Trophoblast cell (in vitro differentiated cells and primary cell): ENCODE data around the gene MST1.

Source experiments
- DNase-seq, 2 donors: peaks; one replicate each; pipeline ENCODE4 v3.0.0-alpha.2; 2016
- H2AFZ ChIP-seq: 2 replicates; pipeline ENCODE4 v1.6.1; 2013; ENCODE audit warnings: low read length, moderate library complexity, mild to moderate bottlenecking; ENCODE audit not compliant: insufficient read depth, poor library complexity
- H2AK5ac ChIP-seq: 2 replicates; pipeline ENCODE4 v1.6.1; 2013; ENCODE audit warnings: mild to moderate bottlenecking, low read length
- H2BK120ac ChIP-seq: 2 replicates; pipeline ENCODE4 v1.6.1; 2013; ENCODE audit warnings: low read length, mild to moderate bottlenecking, moderate library complexity; ENCODE audit not compliant: insufficient read depth, poor library complexity
- H2BK12ac ChIP-seq: 2 replicates; pipeline ENCODE4 v1.6.1; 2013; ENCODE audit warnings: mild to moderate bottlenecking, low read length, moderate library complexity
- H2BK5ac ChIP-seq: 2 replicates; pipeline ENCODE4 v1.6.1; 2013; ENCODE audit warnings: low read length, low read depth, moderate library complexity, mild to moderate bottlenecking; ENCODE audit not compliant: poor library complexity
- H3K14ac ChIP-seq: 2 replicates; pipeline ENCODE4 v1.6.1; 2013; ENCODE audit warnings: mild to moderate bottlenecking, low read length
- H3K18ac ChIP-seq: 2 replicates; pipeline ENCODE4 v1.6.1; 2013; ENCODE audit warnings: mild to moderate bottlenecking, low read length
- H3K23ac ChIP-seq: 2 replicates; pipeline ENCODE4 v1.6.1; 2013; ENCODE audit warnings: low read length
- H3K27ac ChIP-seq: 2 replicates; pipeline ENCODE4 v1.5.1; 2013; ENCODE audit warnings: low read depth, mild to moderate bottlenecking, inconsistent platforms, low read length, moderate library complexity
- H3K27me3 ChIP-seq: 2 replicates; pipeline ENCODE4 v1.6.1; 2013; ENCODE audit warnings: inconsistent platforms, mild to moderate bottlenecking, low read length, moderate library complexity; ENCODE audit not compliant: insufficient read depth
- H3K36me3 ChIP-seq, 2 experiments: 1 replicate in 1 of 2; 2 replicates in 1 of 2; pipeline ENCODE4 v1.6.1; 2013; ENCODE audit warnings: low read length in 2 of 2, mild to moderate bottlenecking in 2 of 2, moderate library complexity in 1 of 2; ENCODE audit not compliant: insufficient read depth in 2 of 2, control insufficient read depth in 1 of 2
- H3K4ac ChIP-seq: 2 replicates; pipeline ENCODE4 v1.6.1; 2013; ENCODE audit warnings: low read depth, mild to moderate bottlenecking, low read length, moderate library complexity
- H3K4me1 ChIP-seq, 2 experiments: 1 replicate in 1 of 2; 2 replicates in 1 of 2; pipeline ENCODE4 v1.6.1; 2013; ENCODE audit warnings: low read length in 2 of 2, mild to moderate bottlenecking in 2 of 2, moderate library complexity in 1 of 2; ENCODE audit not compliant: insufficient read depth in 2 of 2, control insufficient read depth in 1 of 2
- H3K4me2 ChIP-seq: 2 replicates; pipeline ENCODE4 v1.6.1; 2013; ENCODE audit warnings: inconsistent platforms, mild to moderate bottlenecking, low read length, moderate library complexity
- H3K4me3 ChIP-seq: 2 replicates; pipeline ENCODE4 v1.5.1; 2013; ENCODE audit warnings: mild to moderate bottlenecking, low read depth, low read length, inconsistent platforms
- H3K79me1 ChIP-seq: one replicate; pipeline ENCODE4 v1.6.1; 2013; ENCODE audit warnings: low read length
- H3K79me2 ChIP-seq: 2 replicates; pipeline ENCODE4 v1.6.1; 2013; ENCODE audit warnings: low read length, mild to moderate bottlenecking; ENCODE audit not compliant: control insufficient read depth, insufficient read depth, poor library complexity
- H3K9ac ChIP-seq: 2 replicates; pipeline ENCODE4 v1.6.1; 2013; ENCODE audit warnings: mild to moderate bottlenecking, low read length
- H3K9me3 ChIP-seq: 2 replicates; pipeline ENCODE4 v1.6.1; 2013; ENCODE audit warnings: low read depth, mild to moderate bottlenecking, control low read depth, inconsistent platforms, low read length; ENCODE audit not compliant: insufficient read depth
- H4K12ac ChIP-seq: 2 replicates; pipeline ENCODE4 v1.6.1; 2013; ENCODE audit warnings: low read depth, mild to moderate bottlenecking, low read length, moderate library complexity
- H4K8ac ChIP-seq: 2 replicates; pipeline ENCODE4 v1.6.1; 2013; ENCODE audit warnings: low read depth, mild to moderate bottlenecking, low read length, moderate library complexity
- H4K91ac ChIP-seq: one replicate; pipeline ENCODE4 v1.6.1; 2013; ENCODE audit warnings: low read depth, mild to moderate bottlenecking, low read length, moderate library complexity
- WGBS: extraction: QIAGEN DNeasy Blood & Tissue Kit; methylation state at CpG from one replicate; pipeline ENCODE4 v1.1.7; 2013; ENCODE audit warnings: missing lambda C conversion rate; ENCODE audit not compliant: insufficient read length, insufficient coverage; ENCODE audit errors: extremely low coverage; 5-methylcytosine and 5-hydroxymethylcytosine counted together

Gene MST1

DNA sequence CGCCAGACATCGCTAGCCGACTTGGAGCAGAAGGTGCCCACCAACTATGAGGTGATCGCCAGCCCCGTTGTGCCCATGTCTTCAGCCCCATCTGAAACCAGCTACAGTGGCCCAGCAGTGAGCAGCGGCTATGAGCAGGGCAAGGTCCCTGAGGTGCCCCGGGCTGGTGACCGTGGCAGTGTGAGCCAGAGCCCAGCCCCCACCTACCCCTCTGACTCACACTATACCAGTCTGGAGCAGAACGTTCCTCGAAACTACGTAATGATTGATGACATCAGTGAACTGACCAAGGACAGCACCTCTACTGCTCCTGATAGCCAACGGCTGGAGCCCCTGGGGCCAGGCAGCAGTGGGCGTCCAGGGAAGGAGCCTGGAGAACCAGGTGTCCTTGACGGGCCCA, 28.0 kb downstream of the MST1 start:
- H3K4me1 ChIP-seq, result no peaks in the 10 kb centered on the region
- no peak overlapping the region for H4K91ac ChIP-seq
- H3K14ac ChIP-seq, result no peak overlapping the region
- no peaks in the 10 kb centered on the region for H3K79me2 ChIP-seq
- H4K8ac ChIP-seq, result no peak overlapping the region
- H3K27me3 ChIP-seq, result no peaks in the 10 kb centered on the region
- no peak overlapping the region for H3K18ac ChIP-seq
- H3K79me1 ChIP-seq, result no peaks in the 10 kb centered on the region
- H3K4me2 ChIP-seq, result no peak overlapping the region
- no CpG with 5 or more reads among the region's 14 CpGs for whole genome bisulfite sequencing
- no peak overlapping the region for H4K12ac ChIP-seq
- H2BK120ac ChIP-seq, result no peak overlapping the region
- H3K9me3 ChIP-seq, result peaks cover 3% of the 10 kb centered on the region
- no peak overlapping the region for H2AK5ac ChIP-seq
- no peak overlapping the region for H3K4me3 ChIP-seq
- no peak overlapping the region for H2BK5ac ChIP-seq
- H3K27ac ChIP-seq, result no peak overlapping the region
- H2AFZ ChIP-seq, result no peak overlapping the region
- no peak overlapping the region for H3K4ac ChIP-seq
- no peak overlapping the region for H3K23ac ChIP-seq
- H3K9ac ChIP-seq, result no peak overlapping the region
- peak in 1 of 2 donors; percentile 21 for DNase-seq
- H2BK12ac ChIP-seq, result no peak overlapping the region
- no peaks in the 10 kb centered on the region for H3K36me3 ChIP-seq

- Histone ChIP-seq H3K79me2 (no peaks in the 10 kb centered on the region), H3K4me3 (no peak overlapping the region), H3K27me3 (no peaks in the 10 kb centered on the region), H2AFZ (no peak overlapping the region), H3K18ac (no peak overlapping the region), H3K4ac (no peak overlapping the region), H4K8ac (no peak overlapping the region), H2BK5ac (no peak overlapping the region), H3K9ac (no peak overlapping the region), H3K27ac (no peak overlapping the region), H3K4me1 (no peaks in the 10 kb centered on the region), H2BK120ac (no peak overlapping the region), H3K36me3 (no peaks in the 10 kb centered on the region), H4K12ac (no peak overlapping the region), H2AK5ac (no peak overlapping the region), H3K9me3 (peaks cover 3% of the 10 kb centered on the region), H3K79me1 (no peaks in the 10 kb centered on the region), H3K14ac (no peak overlapping the region), H4K91ac (no peak overlapping the region), H2BK12ac (no peak overlapping the region), H3K4me2 (no peak overlapping the region), H3K23ac (no peak overlapping the region)
- no peak for DNase-seq
- no CpG with 5 or more reads among the region's 4 CpGs for WGBS
Measured at GRCh38 chr3:49659756-49660155, 29.5 kb downstream of the MST1 start.

- H3K36me3 ChIP-seq, result no peaks in the 10 kb centered on the region
- no peak overlapping the region for H4K8ac ChIP-seq
- no peak overlapping the region for H3K4me2 ChIP-seq
- peaks cover 3% of the 10 kb centered on the region for H3K9me3 ChIP-seq
- H3K79me1 ChIP-seq, result no peaks in the 10 kb centered on the region
- no peak overlapping the region for H3K27ac ChIP-seq
- H3K23ac ChIP-seq, result no peak overlapping the region
- H3K4ac ChIP-seq, result no peak overlapping the region
- no peaks in the 10 kb centered on the region for H3K27me3 ChIP-seq
- no peak overlapping the region for H2AFZ ChIP-seq
- H2AK5ac ChIP-seq, result no peak overlapping the region
- H3K9ac ChIP-seq, result no peak overlapping the region
- DNase-seq, result no peak
- no peak overlapping the region for H2BK5ac ChIP-seq
- H3K18ac ChIP-seq, result no peak overlapping the region
- H4K12ac ChIP-seq, result no peak overlapping the region
- no peaks in the 10 kb centered on the region for H3K79me2 ChIP-seq
- H3K4me1 ChIP-seq, result no peaks in the 10 kb centered on the region
- H3K4me3 ChIP-seq, result no peak overlapping the region
- no peak overlapping the region for H2BK12ac ChIP-seq
- no peak overlapping the region for H3K14ac ChIP-seq
- H2BK120ac ChIP-seq, result no peak overlapping the region
- no peak overlapping the region for H4K91ac ChIP-seq
- no CpG with 5 or more reads among the region's 2 CpGs for WGBS
Measured at GRCh38 chr3:49658711-49659110, 30.6 kb downstream of the MST1 start.

DNA sequence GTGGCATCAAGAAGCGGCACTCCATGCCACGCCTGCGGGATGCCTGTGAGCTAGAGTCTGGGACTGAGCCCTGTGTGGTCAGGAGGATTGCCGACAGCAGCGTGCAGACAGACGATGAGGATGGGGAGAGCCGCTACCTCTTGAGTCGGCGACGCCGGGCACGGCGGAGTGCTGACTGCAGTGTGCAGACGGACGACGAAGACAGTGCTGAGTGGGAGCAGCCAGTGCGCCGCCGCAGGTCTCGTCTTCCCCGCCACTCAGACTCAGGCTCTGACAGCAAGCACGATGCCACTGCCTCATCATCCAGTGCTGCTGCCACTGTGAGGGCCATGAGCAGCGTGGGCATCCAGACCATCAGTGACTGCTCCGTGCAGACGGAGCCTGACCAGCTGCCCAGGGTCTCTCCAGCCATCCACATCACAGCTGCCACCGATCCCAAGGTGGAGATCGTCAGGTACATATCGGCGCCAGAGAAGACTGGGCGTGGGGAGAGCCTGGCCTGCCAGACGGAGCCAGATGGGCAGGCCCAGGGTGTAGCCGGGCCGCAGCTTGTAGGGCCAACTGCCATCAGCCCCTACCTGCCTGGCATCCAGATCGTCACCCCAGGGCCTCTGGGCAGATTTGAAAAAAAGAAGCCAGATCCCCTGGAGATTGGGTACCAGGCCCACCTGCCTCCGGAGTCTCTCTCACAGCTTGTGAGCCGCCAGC, 31.9 kb downstream of the MST1 start:
- Histone ChIP-seq H3K9me3 (peaks cover 3% of the 10 kb centered on the region), H2BK5ac (no peak overlapping the region), H2BK120ac (no peak overlapping the region), H3K4me1 (no peaks in the 10 kb centered on the region), H3K36me3 (no peaks in the 10 kb centered on the region), H3K79me2 (no peaks in the 10 kb centered on the region), H3K27ac (no peak overlapping the region), H3K14ac (no peak overlapping the region), H3K4ac (no peak overlapping the region), H4K8ac (no peak overlapping the region), H4K12ac (no peak overlapping the region), H3K4me3 (no peak overlapping the region), H3K4me2 (no peak overlapping the region), H3K9ac (no peak overlapping the region), H4K91ac (no peak overlapping the region), H3K18ac (no peak overlapping the region), H2AK5ac (no peak overlapping the region), H3K23ac (no peak overlapping the region), H2AFZ (no peak overlapping the region), H3K79me1 (no peaks in the 10 kb centered on the region), H2BK12ac (no peak overlapping the region), H3K27me3 (no peaks in the 10 kb centered on the region)
- no peak for DNase-seq
- WGBS, result no CpG with 5 or more reads among the region's 36 CpGs
